Panc1 (cell line): Measurements from ENCODE around the gene LY6G6F. TPM values are rescaled to one million over a fixed set of nuclear protein-coding genes. Genes with fewer than 3 reads are reported as not detected.

ENCODE experiments used
- ATAC-seq: fragments of 200-7000 bp; cut with Tn5 transposase; 2 replicates; pipeline ENCODE4 v1.9.1; 2020; ENCODE audit warnings: mild to moderate bottlenecking, moderate library complexity
- BruUV-seq: library from RNA; stranded (reverse); fragments of 400-500 nt; replicated peaks from 2 replicates; lab custom pipeline; 2021; lab: Mats Ljungman, UMichigan
- CTCF ChIA-PET: fragments of 300-600 bp; sonication (Branson Sonifier 250); formaldehyde crosslinking; loops from one replicate; lab custom pipeline; 2022; ENCODE audit warnings: antibody characterized with exemption; lab: Charles Lee
- POLR2A ChIA-PET: fragments of 300-600 bp; sonication (Branson Sonifier 250); formaldehyde crosslinking; loops from one replicate; lab custom pipeline; 2022; ENCODE audit warnings: antibody characterized with exemption; lab: Charles Lee
- DNase-seq: peaks from one replicate; pipeline ENCODE4 v3.0.0-alpha.2; 2010; ENCODE audit warnings: low read depth, low spot score
- H3K27ac ChIP-seq: 2 replicates; pipeline ENCODE4 v1.5.1; 2011; ENCODE audit warnings: mild to moderate bottlenecking, low read length, inconsistent platforms
- H3K27me3 ChIP-seq: fragments of 200-500 bp; sonication (Bioruptor generic); 2 replicates; pipeline ENCODE4 v1.6.0; 2014; ENCODE audit warnings: low read length, inconsistent platforms; ENCODE audit not compliant: control insufficient read depth, insufficient read depth
- H3K36me3 ChIP-seq: fragments of 200-500 bp; sonication (Bioruptor generic); 2 replicates; pipeline ENCODE4 v1.5.1; 2014; ENCODE audit warnings: inconsistent platforms, mild to moderate bottlenecking, low read length, moderate library complexity; ENCODE audit not compliant: control insufficient read depth, insufficient read depth
- H3K4me1 ChIP-seq: 2 replicates; pipeline ENCODE4 v1.5.1; 2011; ENCODE audit warnings: inconsistent platforms, mild to moderate bottlenecking, low read length, moderate library complexity; ENCODE audit not compliant: control insufficient read depth, insufficient read depth
- H3K4me3 ChIP-seq, 2 experiments: 2 replicates each; pipeline ENCODE4 v1.5.1; 2011 to 2012; ENCODE audit warnings: low read depth in 2 of 2, low read length in 2 of 2, mild to moderate bottlenecking in 2 of 2, inconsistent platforms in 1 of 2, moderate library complexity in 1 of 2
- H3K9me3 ChIP-seq: fragments of 200-500 bp; sonication (Bioruptor generic); 2 replicates; pipeline ENCODE4 v1.5.1; 2014; ENCODE audit warnings: low read depth, mild to moderate bottlenecking, inconsistent platforms, low read length, moderate library complexity; ENCODE audit not compliant: control insufficient read depth, insufficient read depth
- POLR2AphosphoS5 ChIP-seq: IDR thresholded peaks from 2 replicates; pipeline ENCODE4 v1.6.1; 2012; ENCODE audit warnings: mild to moderate bottlenecking, low read depth, low read length, moderate library complexity
- SIN3A ChIP-seq: IDR thresholded peaks from 2 replicates; pipeline ENCODE4 v1.6.1; 2012; ENCODE audit warnings: low read depth, mild to moderate bottlenecking, low read length, moderate library complexity, borderline replicate concordance; ENCODE audit not compliant: insufficient read depth
- TCF7L2 ChIP-seq: IDR thresholded peaks from 2 replicates; pipeline ENCODE4 v1.6.1; 2011; ENCODE audit warnings: mild to moderate bottlenecking, low read depth, low read length, inconsistent platforms
- in situ Hi-C: cut with HindIII; loops from 2 replicates; pipeline ENCODE4 v1.10.0; 2016; ENCODE audit warnings: low sequenced_read_pairs, low pct_unique_long_range_greater_than_20kb
- intact Hi-C: fragments of 100-400 bp; cut with micrococcal nuclease; formaldehyde crosslinking; loops from one replicate; pipeline ENCODE4 v1.10.0; 2022; ENCODE audit not compliant: unreplicated experiment
- total RNA-seq: library from RNA; stranded (reverse); gene quantifications from one replicate; pipeline ENCODE4 v1.2.1, GENCODE V29; 2021; ENCODE audit not compliant: unreplicated experiment
- TF ChIP-seq, protein P1 (sequence below): fragments of 450-650 bp; IDR thresholded peaks from 2 replicates; pipeline ENCODE4 v1.5.1; 2017; ENCODE audit warnings: mild to moderate bottlenecking
- TF ChIP-seq, protein P2 (sequence below), 2 experiments: IDR thresholded peaks; 2 replicates each; pipeline ENCODE4 v1.6.1; 2011 to 2012; ENCODE audit warnings: low read depth in 2 of 2, control low read depth in 1 of 2, low read length in 1 of 2, mild to moderate bottlenecking in 1 of 2, moderate library complexity in 1 of 2; ENCODE audit not compliant: insufficient read depth in 1 of 2

LY6G6F gene
- total RNA-seq, 1 experiment from 2014 or later, result not detected

- intact Hi-C loops (no loop called here), in situ Hi-C loops (no loop called here)
- DNase-seq (no peak), ATAC-seq (no peak)
- Histone ChIP-seq H3K4me3 (peak overlapping the region; percentile 92 to 99), H3K36me3 (peaks cover 4% of the 10 kb centered on the region; the same call in 1 of the 2 replicates), H3K4me1 (peaks cover 7% of the 10 kb centered on the region; the same call in 1 of the 2 replicates), H3K27me3 (no peaks in the 10 kb centered on the region), H3K27ac (peak overlapping the region; percentile 95), H3K9me3 (no peaks in the 10 kb centered on the region)
- TF ChIP-seq POLR2AphosphoS5 (no peak), SIN3A (no peak), TCF7L2 (no peak)
- TF ChIP-seq, protein P1, sequence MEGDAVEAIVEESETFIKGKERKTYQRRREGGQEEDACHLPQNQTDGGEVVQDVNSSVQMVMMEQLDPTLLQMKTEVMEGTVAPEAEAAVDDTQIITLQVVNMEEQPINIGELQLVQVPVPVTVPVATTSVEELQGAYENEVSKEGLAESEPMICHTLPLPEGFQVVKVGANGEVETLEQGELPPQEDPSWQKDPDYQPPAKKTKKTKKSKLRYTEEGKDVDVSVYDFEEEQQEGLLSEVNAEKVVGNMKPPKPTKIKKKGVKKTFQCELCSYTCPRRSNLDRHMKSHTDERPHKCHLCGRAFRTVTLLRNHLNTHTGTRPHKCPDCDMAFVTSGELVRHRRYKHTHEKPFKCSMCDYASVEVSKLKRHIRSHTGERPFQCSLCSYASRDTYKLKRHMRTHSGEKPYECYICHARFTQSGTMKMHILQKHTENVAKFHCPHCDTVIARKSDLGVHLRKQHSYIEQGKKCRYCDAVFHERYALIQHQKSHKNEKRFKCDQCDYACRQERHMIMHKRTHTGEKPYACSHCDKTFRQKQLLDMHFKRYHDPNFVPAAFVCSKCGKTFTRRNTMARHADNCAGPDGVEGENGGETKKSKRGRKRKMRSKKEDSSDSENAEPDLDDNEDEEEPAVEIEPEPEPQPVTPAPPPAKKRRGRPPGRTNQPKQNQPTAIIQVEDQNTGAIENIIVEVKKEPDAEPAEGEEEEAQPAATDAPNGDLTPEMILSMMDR, result no peak
- TF ChIP-seq, protein P2, sequence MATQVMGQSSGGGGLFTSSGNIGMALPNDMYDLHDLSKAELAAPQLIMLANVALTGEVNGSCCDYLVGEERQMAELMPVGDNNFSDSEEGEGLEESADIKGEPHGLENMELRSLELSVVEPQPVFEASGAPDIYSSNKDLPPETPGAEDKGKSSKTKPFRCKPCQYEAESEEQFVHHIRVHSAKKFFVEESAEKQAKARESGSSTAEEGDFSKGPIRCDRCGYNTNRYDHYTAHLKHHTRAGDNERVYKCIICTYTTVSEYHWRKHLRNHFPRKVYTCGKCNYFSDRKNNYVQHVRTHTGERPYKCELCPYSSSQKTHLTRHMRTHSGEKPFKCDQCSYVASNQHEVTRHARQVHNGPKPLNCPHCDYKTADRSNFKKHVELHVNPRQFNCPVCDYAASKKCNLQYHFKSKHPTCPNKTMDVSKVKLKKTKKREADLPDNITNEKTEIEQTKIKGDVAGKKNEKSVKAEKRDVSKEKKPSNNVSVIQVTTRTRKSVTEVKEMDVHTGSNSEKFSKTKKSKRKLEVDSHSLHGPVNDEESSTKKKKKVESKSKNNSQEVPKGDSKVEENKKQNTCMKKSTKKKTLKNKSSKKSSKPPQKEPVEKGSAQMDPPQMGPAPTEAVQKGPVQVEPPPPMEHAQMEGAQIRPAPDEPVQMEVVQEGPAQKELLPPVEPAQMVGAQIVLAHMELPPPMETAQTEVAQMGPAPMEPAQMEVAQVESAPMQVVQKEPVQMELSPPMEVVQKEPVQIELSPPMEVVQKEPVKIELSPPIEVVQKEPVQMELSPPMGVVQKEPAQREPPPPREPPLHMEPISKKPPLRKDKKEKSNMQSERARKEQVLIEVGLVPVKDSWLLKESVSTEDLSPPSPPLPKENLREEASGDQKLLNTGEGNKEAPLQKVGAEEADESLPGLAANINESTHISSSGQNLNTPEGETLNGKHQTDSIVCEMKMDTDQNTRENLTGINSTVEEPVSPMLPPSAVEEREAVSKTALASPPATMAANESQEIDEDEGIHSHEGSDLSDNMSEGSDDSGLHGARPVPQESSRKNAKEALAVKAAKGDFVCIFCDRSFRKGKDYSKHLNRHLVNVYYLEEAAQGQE (IDR thresholded peaks at IDR 0.05; ENCODE audit: insufficient read depth in 1 of 2, low read depth in 2 of 2, low read length in 1 of 2), result no peak
- ChIA-PET POLR2A (no interaction called here), CTCF (no interaction called here)
- no TSS peak for BruUV-seq
These were observed 4.8 kb upstream of the LY6G6F start for GRCh38 chr6:31701666-31702404.

DNA sequence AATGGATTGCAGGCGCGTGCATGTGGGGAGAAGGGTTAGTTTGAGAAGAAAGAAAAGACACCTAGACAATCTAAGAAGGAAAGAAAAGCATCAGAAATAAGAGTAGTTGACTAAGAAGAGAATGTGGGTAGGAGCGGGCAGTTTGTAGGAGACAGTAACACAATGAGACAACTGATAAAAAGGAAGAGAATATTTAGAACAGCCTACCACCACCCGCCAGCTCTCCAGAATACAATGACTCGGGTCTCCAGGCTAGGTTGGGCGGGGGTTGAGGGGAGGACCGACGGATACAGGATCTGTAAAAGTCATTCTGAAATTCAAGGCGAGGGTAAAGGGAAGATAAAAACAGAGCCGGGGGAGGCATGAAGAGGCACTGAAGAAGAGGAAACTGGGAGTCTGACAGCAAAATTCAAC, 4.3 kb upstream of the LY6G6F start:
- ATAC-seq (no peak), DNase-seq (no peak)
- ChIA-PET POLR2A (no interaction called here), CTCF (no interaction called here)
- H3K27me3 ChIP-seq, result no peaks in the 10 kb centered on the region
- in situ Hi-C loops, result no loop called here
- no peak for TF ChIP-seq POLR2AphosphoS5
- TF ChIP-seq, protein P2 (IDR thresholded peaks at IDR 0.05; ENCODE audit: insufficient read depth in 1 of 2, low read depth in 2 of 2, low read length in 1 of 2), result 0 out of 4 replicates have a peak, but pooled peaks of 1 of the 2 experiments have one; percentile 3
- H3K4me3 ChIP-seq, result peak overlapping the region; percentile 92 to 99
- H3K27ac ChIP-seq, result peak overlapping the region; percentile 95
- intact Hi-C loops, result no loop called here
- no peaks in the 10 kb centered on the region for H3K9me3 ChIP-seq
- BruUV-seq, result TSS peak; percentile 75
- H3K36me3 ChIP-seq, result peaks cover 4% of the 10 kb centered on the region; the same call in 1 of the 2 replicates
- H3K4me1 ChIP-seq, result peaks cover 7% of the 10 kb centered on the region; the same call in 1 of the 2 replicates
